ENCODE measurements around the gene ICOSLG. TPM values are rescaled to one million over a fixed set of nuclear protein-coding genes. Genes with fewer than 3 reads are reported as not detected.
"Not testable (repeated sequence)": the region's sequence is repeated elsewhere in the genome, so short reads cannot be mapped to it uniquely, and the experiment has no call there.

ICOSLG gene
- polyA plus RNA-seq, 2 donors = 2.6 to 3.7 TPM

DNA sequence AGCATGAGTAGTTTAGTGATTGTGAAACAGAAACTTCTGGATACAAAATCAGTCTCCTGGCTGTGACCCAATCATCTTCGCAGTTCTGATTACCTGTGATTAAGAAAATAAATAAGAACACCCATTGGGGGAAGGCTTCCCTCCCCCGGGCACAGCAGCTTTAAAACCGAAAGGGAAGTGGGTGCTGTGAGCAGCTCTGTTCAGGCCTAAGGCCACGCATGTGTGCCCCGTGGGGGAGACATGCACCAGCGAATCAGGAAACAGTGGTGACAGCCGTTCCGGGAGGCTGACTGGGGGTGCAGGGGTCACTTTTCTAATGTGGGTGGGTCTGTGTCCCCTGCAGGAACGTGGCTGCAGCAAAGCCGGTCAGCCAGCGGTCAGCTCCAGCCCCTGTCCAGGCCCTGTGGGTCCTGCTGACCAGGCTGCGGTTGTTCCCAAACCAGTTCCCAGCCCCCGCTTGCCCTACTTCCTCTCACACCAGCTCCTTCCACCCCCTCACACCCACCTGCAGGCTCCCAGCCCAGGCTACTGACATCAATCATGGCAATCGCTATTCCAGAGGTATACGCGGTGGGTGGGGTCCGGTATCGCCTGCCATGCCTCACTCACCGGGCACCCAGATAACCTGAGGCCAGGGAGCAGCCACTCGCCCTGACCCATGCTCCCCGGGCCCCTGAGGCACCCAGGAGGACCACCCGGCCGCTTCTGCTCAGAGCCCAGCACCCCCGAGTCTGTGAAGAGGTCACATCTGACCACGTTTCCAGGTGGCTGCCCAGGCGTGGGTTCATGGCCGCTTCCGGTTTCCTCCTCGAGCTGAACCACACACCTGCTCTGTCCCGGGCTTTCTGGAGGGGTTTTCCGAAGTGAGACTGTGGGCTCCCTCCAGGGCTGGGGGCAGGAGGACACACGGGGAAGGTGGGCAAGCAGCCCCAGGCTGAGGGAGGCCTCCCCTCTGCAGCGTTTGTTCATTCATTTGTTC lies 33.8 kb downstream of the ICOSLG start:
- H3K9me3 ChIP-seq (ENCODE audit: control insufficient read depth in 2 of 2, insufficient read depth in 1 of 2, low read depth in 1 of 2, low read length in 1 of 2); H3K27me3 ChIP-seq (ENCODE audit: control insufficient read depth in 1 of 2, insufficient read depth in 2 of 2, low read length in 2 of 2); H3K27ac ChIP-seq (ENCODE audit: low read depth in 2 of 2, low read length in 1 of 2); H3K4me1 ChIP-seq (ENCODE audit: control insufficient read depth in 2 of 2, insufficient read depth in 2 of 2, low read length in 1 of 2); H3K4me3 ChIP-seq (ENCODE audit: low read depth in 1 of 2, low read length in 2 of 2); H3K36me3 ChIP-seq (ENCODE audit: control insufficient read depth in 2 of 2, insufficient read depth in 2 of 2, low read length in 1 of 2): not testable (repeated sequence)
- no CpG with 5 or more reads among the region's 33 CpGs for WGBS, 2 donors

DNA sequence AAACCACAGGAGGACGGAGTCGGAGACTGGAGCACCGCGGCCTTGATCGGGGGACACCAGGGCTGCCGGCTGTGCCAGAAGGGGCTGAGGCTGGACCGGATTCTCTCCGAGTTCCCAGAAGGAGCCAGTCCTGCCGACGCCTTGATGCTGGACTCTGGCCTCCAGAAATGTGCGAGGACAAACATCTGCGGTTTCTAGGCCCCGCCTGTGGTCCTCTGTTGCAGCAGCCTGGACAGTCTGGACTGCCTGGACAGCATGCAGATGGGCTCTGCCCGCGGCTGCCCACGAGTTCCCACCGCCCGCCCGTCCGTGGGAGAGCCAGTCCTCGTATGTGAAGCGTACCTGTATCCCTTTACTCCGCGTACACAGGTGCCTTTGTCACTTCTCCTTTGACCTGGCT lies 34.6 kb downstream of the ICOSLG start:
- H3K27me3 ChIP-seq (ENCODE audit: control insufficient read depth in 1 of 2, insufficient read depth in 2 of 2, low read length in 2 of 2); H3K4me1 ChIP-seq (ENCODE audit: control insufficient read depth in 2 of 2, insufficient read depth in 2 of 2, low read length in 1 of 2); H3K4me3 ChIP-seq (ENCODE audit: low read depth in 1 of 2, low read length in 2 of 2); H3K27ac ChIP-seq (ENCODE audit: low read depth in 2 of 2, low read length in 1 of 2); H3K9me3 ChIP-seq (ENCODE audit: control insufficient read depth in 2 of 2, insufficient read depth in 1 of 2, low read depth in 1 of 2, low read length in 1 of 2); H3K36me3 ChIP-seq (ENCODE audit: control insufficient read depth in 2 of 2, insufficient read depth in 2 of 2, low read length in 1 of 2): not testable (repeated sequence)
- WGBS, 2 donors = no CpG with 5 or more reads among the region's 24 CpGs

DNA sequence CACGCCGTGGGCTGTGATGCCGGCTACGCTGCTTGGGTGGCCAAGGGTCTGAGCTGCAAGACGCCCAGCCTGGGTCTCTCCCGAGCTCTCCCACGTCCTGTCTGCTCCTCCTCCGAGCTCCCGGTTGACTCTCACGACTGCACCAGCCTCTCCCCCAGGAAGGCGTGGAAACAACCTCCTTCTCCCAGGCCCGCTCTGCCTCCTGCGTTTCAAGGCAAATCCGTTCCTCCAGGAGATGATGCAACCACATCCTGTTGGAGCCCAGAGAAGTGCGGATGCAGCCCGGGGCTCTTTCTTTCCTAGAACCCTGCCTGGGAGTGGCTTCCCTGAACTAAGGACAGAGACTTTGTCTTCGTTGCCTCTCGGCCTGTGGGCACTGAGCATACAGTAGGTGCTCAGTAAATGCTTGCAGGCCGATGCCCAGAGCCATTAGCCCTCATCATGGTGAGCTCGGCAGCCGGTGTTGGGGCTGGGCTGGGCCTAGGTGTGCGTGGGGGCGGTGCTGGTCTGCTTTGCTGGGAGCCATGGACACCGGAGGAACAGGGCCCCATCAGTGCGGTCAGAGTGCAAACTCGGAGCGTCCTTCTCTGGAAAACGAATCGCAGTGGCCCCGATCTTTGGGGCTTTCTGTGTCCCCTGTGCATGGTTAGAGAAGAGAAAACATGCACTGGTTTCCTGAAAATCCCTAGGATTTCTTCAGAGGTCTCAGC lies 38.0 kb downstream of the ICOSLG start:
- not testable (repeated sequence) for H3K4me1 ChIP-seq (ENCODE audit: control insufficient read depth in 2 of 2, insufficient read depth in 2 of 2, low read length in 1 of 2); H3K27me3 ChIP-seq (ENCODE audit: control insufficient read depth in 1 of 2, insufficient read depth in 2 of 2, low read length in 2 of 2); H3K36me3 ChIP-seq (ENCODE audit: control insufficient read depth in 2 of 2, insufficient read depth in 2 of 2, low read length in 1 of 2); H3K4me3 ChIP-seq (ENCODE audit: low read depth in 1 of 2, low read length in 2 of 2); H3K9me3 ChIP-seq (ENCODE audit: control insufficient read depth in 2 of 2, insufficient read depth in 1 of 2, low read depth in 1 of 2, low read length in 1 of 2); H3K27ac ChIP-seq (ENCODE audit: low read depth in 2 of 2, low read length in 1 of 2)
- WGBS, 2 donors = no CpG with 5 or more reads among the region's 30 CpGs

DNA sequence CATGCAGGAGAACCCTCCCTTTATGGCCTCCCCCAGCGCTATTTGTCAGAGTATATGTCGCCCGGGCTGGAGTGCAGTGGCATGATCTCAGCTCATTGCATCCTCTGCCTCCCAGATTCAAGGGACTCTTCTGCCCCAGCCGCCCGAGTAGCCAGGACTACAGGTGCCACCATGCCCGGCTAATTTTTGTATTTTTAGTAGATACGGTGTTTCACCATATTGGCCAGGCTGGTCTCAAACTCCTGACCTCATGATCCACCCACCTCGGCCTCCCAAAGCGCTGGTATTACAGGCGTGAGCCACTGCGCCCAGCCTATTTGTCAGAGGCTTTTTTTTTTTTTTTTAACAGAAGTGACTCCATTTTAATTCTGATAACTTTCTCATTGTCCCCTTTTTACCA lies 40.7 kb downstream of the ICOSLG start:
- H3K27me3 ChIP-seq (ENCODE audit: control insufficient read depth in 1 of 2, insufficient read depth in 2 of 2, low read length in 2 of 2); H3K36me3 ChIP-seq (ENCODE audit: control insufficient read depth in 2 of 2, insufficient read depth in 2 of 2, low read length in 1 of 2); H3K4me3 ChIP-seq (ENCODE audit: low read depth in 1 of 2, low read length in 2 of 2); H3K9me3 ChIP-seq (ENCODE audit: control insufficient read depth in 2 of 2, insufficient read depth in 1 of 2, low read depth in 1 of 2, low read length in 1 of 2); H3K4me1 ChIP-seq (ENCODE audit: control insufficient read depth in 2 of 2, insufficient read depth in 2 of 2, low read length in 1 of 2); H3K27ac ChIP-seq (ENCODE audit: low read depth in 2 of 2, low read length in 1 of 2): not testable (repeated sequence)
- 92 to 96% methylated on average over 11 of the region's 11 CpGs for WGBS, 2 donors

DNA sequence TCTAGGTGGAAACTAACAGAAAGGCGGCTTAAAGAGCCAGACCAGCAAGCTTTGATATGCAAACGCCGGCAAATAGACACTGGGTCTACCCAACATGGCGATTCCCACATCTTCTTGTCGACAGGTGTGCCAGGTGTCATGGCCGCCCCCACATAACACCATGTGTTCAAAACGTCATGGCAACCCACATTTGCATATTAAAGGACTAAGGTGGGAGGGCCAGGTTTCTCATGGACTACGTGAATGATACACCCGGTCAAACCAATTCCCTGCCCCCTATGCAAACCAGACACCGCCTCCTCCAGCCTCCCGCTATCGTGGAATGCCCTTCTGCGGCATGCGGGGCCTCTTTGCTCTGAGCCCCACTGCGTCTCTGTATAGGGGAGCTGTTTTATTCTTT lies 41.3 kb downstream of the ICOSLG start:
- H3K9me3 ChIP-seq (ENCODE audit: control insufficient read depth in 2 of 2, insufficient read depth in 1 of 2, low read depth in 1 of 2, low read length in 1 of 2) = no peaks in the 10 kb centered on the region
- WGBS, 2 donors = 74 to 79% methylated on average over 15 of the region's 15 CpGs
- H3K27me3 ChIP-seq (ENCODE audit: control insufficient read depth in 1 of 2, insufficient read depth in 2 of 2, low read length in 2 of 2) = no peaks in the 10 kb centered on the region
- no peak overlapping the region for H3K27ac ChIP-seq (ENCODE audit: low read depth in 2 of 2, low read length in 1 of 2)
- H3K4me1 ChIP-seq (ENCODE audit: control insufficient read depth in 2 of 2, insufficient read depth in 2 of 2, low read length in 1 of 2) = no peaks in the 10 kb centered on the region
- no peak overlapping the region for H3K4me3 ChIP-seq (ENCODE audit: low read depth in 1 of 2, low read length in 2 of 2)
- no peaks in the 10 kb centered on the region for H3K36me3 ChIP-seq (ENCODE audit: control insufficient read depth in 2 of 2, insufficient read depth in 2 of 2, low read length in 1 of 2)

DNA sequence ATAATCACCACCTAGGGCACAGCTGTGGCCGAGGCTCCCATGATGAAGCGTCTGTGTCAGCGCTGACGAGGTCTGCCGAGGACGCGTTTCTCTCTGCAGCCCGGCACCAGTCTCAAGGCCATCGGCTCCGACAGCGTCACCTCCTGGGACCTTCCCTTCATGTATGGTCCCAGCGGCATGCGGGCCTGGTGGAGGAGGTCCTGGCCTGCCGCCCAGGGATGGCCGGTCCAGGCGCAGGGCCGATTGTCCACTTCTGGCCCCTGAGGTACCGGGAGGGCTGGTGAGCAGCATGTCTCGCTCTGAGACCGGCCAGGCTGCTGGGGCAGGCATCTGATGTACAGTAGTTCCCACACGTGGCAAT lies 43.6 kb downstream of the ICOSLG start:
- not testable (repeated sequence) for H3K27ac ChIP-seq (ENCODE audit: low read depth in 2 of 2, low read length in 1 of 2); H3K27me3 ChIP-seq (ENCODE audit: control insufficient read depth in 1 of 2, insufficient read depth in 2 of 2, low read length in 2 of 2); H3K36me3 ChIP-seq (ENCODE audit: control insufficient read depth in 2 of 2, insufficient read depth in 2 of 2, low read length in 1 of 2)

DNA sequence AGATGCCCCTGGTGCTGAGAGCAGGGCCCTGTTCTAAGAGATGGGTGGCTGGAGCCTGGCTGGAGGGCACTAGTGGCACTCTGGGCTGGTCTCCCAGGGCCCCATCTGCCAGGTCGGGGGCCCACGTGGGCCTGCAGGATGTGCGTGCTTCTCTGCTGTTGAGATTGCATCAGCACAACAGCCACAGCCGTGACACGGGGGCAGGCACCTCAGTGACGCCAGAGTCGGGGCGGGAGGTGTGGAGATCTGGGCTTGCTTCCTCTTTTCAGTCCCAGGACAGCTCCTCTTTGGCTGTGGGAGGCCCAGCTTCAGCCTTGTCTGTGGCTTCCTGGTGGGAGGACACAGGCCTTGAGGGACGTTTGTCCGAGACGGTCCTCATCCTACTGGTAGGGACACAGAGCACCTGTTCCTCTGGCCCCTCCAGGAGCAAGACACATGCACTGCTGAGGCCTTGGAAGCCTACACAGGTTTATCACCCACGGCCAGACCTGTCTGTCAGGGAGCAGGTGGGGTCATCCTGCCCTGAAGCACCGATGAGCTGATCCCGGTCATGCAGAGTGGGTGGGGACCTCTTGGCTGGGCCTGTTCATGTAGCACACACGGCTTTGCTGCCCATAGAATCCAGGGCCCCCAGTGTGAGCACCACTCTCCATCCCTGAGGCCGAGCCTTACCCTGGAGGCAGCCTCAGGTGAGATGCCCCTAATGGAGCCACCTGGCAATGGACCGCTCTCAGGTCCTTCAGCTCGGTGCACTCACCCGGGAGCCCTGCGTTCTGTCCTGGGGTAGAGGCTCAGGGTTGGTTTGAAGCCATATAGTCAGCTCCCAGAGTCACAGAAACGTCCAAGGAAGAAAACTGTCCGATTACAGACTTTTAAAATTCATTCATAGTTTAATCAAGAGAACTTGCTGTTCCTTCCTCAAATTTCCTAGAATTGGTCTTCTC lies 44.3 kb downstream of the ICOSLG start:
- WGBS, 2 donors = 76% methylated on average over 16 of the region's 22 CpGs; no CpG with 5 or more reads in 1 of the 2 donors
- H3K27me3 ChIP-seq (ENCODE audit: control insufficient read depth in 1 of 2, insufficient read depth in 2 of 2, low read length in 2 of 2); H3K4me1 ChIP-seq (ENCODE audit: control insufficient read depth in 2 of 2, insufficient read depth in 2 of 2, low read length in 1 of 2); H3K9me3 ChIP-seq (ENCODE audit: control insufficient read depth in 2 of 2, insufficient read depth in 1 of 2, low read depth in 1 of 2, low read length in 1 of 2); H3K4me3 ChIP-seq (ENCODE audit: low read depth in 1 of 2, low read length in 2 of 2); H3K36me3 ChIP-seq (ENCODE audit: control insufficient read depth in 2 of 2, insufficient read depth in 2 of 2, low read length in 1 of 2); H3K27ac ChIP-seq (ENCODE audit: low read depth in 2 of 2, low read length in 1 of 2): not testable (repeated sequence)

More for the DNA sequence above, 43.6 kb downstream of the ICOSLG start:
- H3K9me3 ChIP-seq (ENCODE audit: control insufficient read depth in 2 of 2, insufficient read depth in 1 of 2, low read depth in 1 of 2, low read length in 1 of 2); H3K4me1 ChIP-seq (ENCODE audit: control insufficient read depth in 2 of 2, insufficient read depth in 2 of 2, low read length in 1 of 2); H3K4me3 ChIP-seq (ENCODE audit: low read depth in 1 of 2, low read length in 2 of 2): not testable (repeated sequence)
- 79 to 89% methylated on average over 6 to 20 of the region's 21 CpGs for WGBS, 2 donors

DNA sequence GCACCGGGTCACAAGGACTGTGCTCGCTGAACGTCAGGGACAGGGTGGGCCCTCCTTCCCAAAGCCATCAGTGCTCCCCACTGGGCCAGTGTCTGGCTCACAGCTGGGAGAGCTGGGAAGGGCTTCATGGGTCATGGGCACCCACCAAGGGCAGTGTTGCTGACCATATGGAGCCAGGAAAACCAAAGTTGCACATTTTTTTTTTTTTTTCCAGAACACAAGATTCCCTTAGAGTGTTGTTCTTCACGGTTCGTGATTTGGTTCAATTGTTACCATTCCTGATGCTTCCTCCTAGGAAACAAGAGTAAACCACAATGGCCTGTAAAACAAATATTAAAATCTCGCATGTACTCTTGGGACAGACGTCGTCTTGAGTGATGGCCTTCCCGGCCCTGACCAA lies 45.9 kb downstream of the ICOSLG start:
- WGBS, 2 donors = 73% methylated on average over 4 of the region's 9 CpGs; no CpG with 5 or more reads in 1 of the 2 donors
- H3K9me3 ChIP-seq (ENCODE audit: control insufficient read depth in 2 of 2, insufficient read depth in 1 of 2, low read depth in 1 of 2, low read length in 1 of 2); H3K4me1 ChIP-seq (ENCODE audit: control insufficient read depth in 2 of 2, insufficient read depth in 2 of 2, low read length in 1 of 2); H3K27me3 ChIP-seq (ENCODE audit: control insufficient read depth in 1 of 2, insufficient read depth in 2 of 2, low read length in 2 of 2); H3K27ac ChIP-seq (ENCODE audit: low read depth in 2 of 2, low read length in 1 of 2); H3K4me3 ChIP-seq (ENCODE audit: low read depth in 1 of 2, low read length in 2 of 2); H3K36me3 ChIP-seq (ENCODE audit: control insufficient read depth in 2 of 2, insufficient read depth in 2 of 2, low read length in 1 of 2): not testable (repeated sequence)

DNA sequence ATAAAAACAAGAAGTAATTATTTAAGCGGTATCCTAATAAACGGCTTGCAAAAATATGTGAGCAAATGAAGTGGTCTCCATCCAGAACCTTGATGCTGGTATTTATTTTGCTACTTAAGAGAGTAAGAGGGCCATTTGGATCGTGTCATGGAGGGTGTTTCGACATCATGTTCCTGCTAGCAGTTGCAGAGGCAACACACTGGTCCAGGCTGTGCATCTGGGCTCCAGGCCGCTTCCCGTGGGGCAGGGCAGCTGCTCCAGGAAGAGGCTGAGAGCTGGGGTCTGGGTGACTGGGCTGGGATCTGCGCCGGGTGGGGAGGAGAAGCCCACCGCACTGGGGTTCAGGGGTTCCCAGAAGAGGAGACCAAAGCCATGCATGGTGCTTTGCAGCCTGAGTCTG lies 46.3 kb downstream of the ICOSLG start:
- H3K36me3 ChIP-seq (ENCODE audit: control insufficient read depth in 2 of 2, insufficient read depth in 2 of 2, low read length in 1 of 2); H3K9me3 ChIP-seq (ENCODE audit: control insufficient read depth in 2 of 2, insufficient read depth in 1 of 2, low read depth in 1 of 2, low read length in 1 of 2); H3K27ac ChIP-seq (ENCODE audit: low read depth in 2 of 2, low read length in 1 of 2); H3K27me3 ChIP-seq (ENCODE audit: control insufficient read depth in 1 of 2, insufficient read depth in 2 of 2, low read length in 2 of 2); H3K4me1 ChIP-seq (ENCODE audit: control insufficient read depth in 2 of 2, insufficient read depth in 2 of 2, low read length in 1 of 2); H3K4me3 ChIP-seq (ENCODE audit: low read depth in 1 of 2, low read length in 2 of 2): not testable (repeated sequence)
- no CpG with 5 or more reads among the region's 9 CpGs for WGBS, 2 donors

All from esophagus (tissue), 2 donors.